GM12892 (cell line): ENCODE results near the gene DNAJC10.

Experiments used
- POLR2A ChIP-seq: IDR thresholded peaks from 2 replicates; pipeline ENCODE4 v1.6.1; 2011; ENCODE audit warnings: low read depth, low read length, control low read depth
- POLR2AphosphoS5 ChIP-seq: IDR thresholded peaks from 2 replicates; pipeline ENCODE4 v1.6.1; 2011; ENCODE audit warnings: low read depth, low read length, control low read depth
- TAF1 ChIP-seq: IDR thresholded peaks from 2 replicates; pipeline ENCODE4 v1.6.1; 2011; ENCODE audit warnings: low read depth, mild to moderate bottlenecking, control low read depth, low read length, borderline replicate concordance

GRCh38 chr2:182822733-182823132 is 106.7 kb downstream of the DNAJC10 start:
- TF ChIP-seq POLR2A (no peak), POLR2AphosphoS5 (no peak), TAF1 (no peak)
